HCT116 (cell line): ENCODE results near the gene NDRG3. TPM values are rescaled to one million over a fixed set of nuclear protein-coding genes. Genes with fewer than 3 reads are reported as not detected.

ENCODE experiments used
- ATAC-seq: fragments of 200-7000 bp; cut with Tn5 transposase; 2 replicates; pipeline ENCODE4 v1.9.1; 2020; ENCODE audit warnings: mild to moderate bottlenecking, moderate library complexity
- BruUV-seq: library from RNA; stranded (reverse); fragments of 400-500 nt; replicated peaks from 2 replicates; lab custom pipeline; 2021; lab: Mats Ljungman, UMichigan
- CTCF ChIA-PET: fragments of 300-600 bp; sonication (Branson Sonifier 250); formaldehyde crosslinking; loops from one replicate; lab custom pipeline; 2021; ENCODE audit warnings: antibody characterized with exemption; lab: Charles Lee
- POLR2A ChIA-PET: fragments of 300-600, 350-600 bp; sonication (Branson Sonifier 250); formaldehyde crosslinking; loops from one replicate; lab custom pipeline; 2021; ENCODE audit warnings: antibody characterized with exemption; lab: Charles Lee
- RAD21 ChIA-PET, 2 experiments: fragments of 300-600 bp; sonication (Branson Sonifier 250); formaldehyde crosslinking; loops; one replicate each; lab custom pipeline; 2023; ENCODE audit warnings: low total read pairs in 2 of 2; ENCODE audit not compliant: uncharacterized antibody in 2 of 2, unreplicated experiment in 2 of 2, low non-redundant PET in 1 of 2; lab: Charles Lee
- DNase-seq: peaks from one replicate; pipeline ENCODE4 v3.0.0-alpha.2; 2010; ENCODE audit warnings: low read depth, low spot score
- H2AFZ ChIP-seq: fragments of 200-600 bp; shearing (Covaris generic), sonication (generic); 2 replicates; pipeline ENCODE4 v1.6.1; 2017; ENCODE audit warnings: low read depth, mixed run types, mixed read lengths, antibody characterized with exemption, low read length; ENCODE audit not compliant: poor library complexity, severe bottlenecking
- H3K27ac ChIP-seq: 2 replicates; pipeline ENCODE4 v1.5.1; 2012; ENCODE audit warnings: low read depth, low read length
- H3K27me3 ChIP-seq: fragments of 200-600 bp; sonication (generic); 2 replicates; pipeline ENCODE4 v1.6.1; 2016; ENCODE audit warnings: mixed run types, low read length, mixed read lengths; ENCODE audit not compliant: insufficient read depth
- H3K36me3 ChIP-seq, 2 experiments: fragments of 200-500 bp in 1 of 2; fragments of 200-600 bp in 1 of 2; sonication (Bioruptor generic) in 1 of 2; sonication (generic) in 1 of 2; 2 replicates each; pipeline versions ENCODE4 v1.5.1 to v1.6.1; 2014 to 2016; ENCODE audit warnings: low read length in 2 of 2, inconsistent platforms in 1 of 2, mixed read lengths in 1 of 2, mixed run types in 1 of 2; ENCODE audit not compliant: insufficient read depth in 2 of 2, control insufficient read depth in 1 of 2
- H3K4me1 ChIP-seq, 2 experiments: fragments of 200-600 bp in 1 of 2; sonication (generic) in 1 of 2; 2 replicates each; pipeline versions ENCODE4 v1.5.1 to v1.6.1; 2012 to 2017; ENCODE audit warnings: low read length in 2 of 2, inconsistent platforms in 1 of 2, mild to moderate bottlenecking in 1 of 2, mixed read lengths in 1 of 2, mixed run types in 1 of 2, moderate library complexity in 1 of 2; ENCODE audit not compliant: insufficient read depth in 2 of 2, control insufficient read depth in 1 of 2
- H3K4me2 ChIP-seq: fragments of 200-600 bp; sonication (generic); 2 replicates; pipeline ENCODE4 v1.6.1; 2017; ENCODE audit warnings: mixed run types, low read length, mixed read lengths
- H3K4me3 ChIP-seq, 2 experiments: fragments of 200-600 bp in 1 of 2; sonication (generic) in 1 of 2; replicated peaks in 1 of 2; 2 replicates each; pipeline ENCODE4 v1.5.1; 2011 to 2016; ENCODE audit warnings: low read length in 2 of 2, control low read depth in 1 of 2, low read depth in 1 of 2, mild to moderate bottlenecking in 1 of 2, mixed read lengths in 1 of 2, mixed run types in 1 of 2
- H3K79me2 ChIP-seq: fragments of 200-600 bp; sonication (generic); 2 replicates; pipeline ENCODE4 v1.6.1; 2017; ENCODE audit warnings: mild to moderate bottlenecking, mixed run types, low read length, moderate library complexity, mixed read lengths; ENCODE audit not compliant: insufficient read depth
- H3K9ac ChIP-seq: fragments of 200-600 bp; sonication (generic); 2 replicates; pipeline ENCODE4 v1.6.1; 2016; ENCODE audit warnings: low read length, mixed read lengths
- H3K9me2 ChIP-seq: fragments of 200-600 bp; sonication (generic), shearing (Covaris generic); 2 replicates; pipeline ENCODE4 v1.6.1; 2017; ENCODE audit warnings: mixed run types, mild to moderate bottlenecking, moderate library complexity; ENCODE audit not compliant: insufficient read depth
- H3K9me3 ChIP-seq, 2 experiments: fragments of 200-500 bp in 1 of 2; fragments of 200-600 bp in 1 of 2; sonication (Bioruptor generic) in 1 of 2; sonication (generic) in 1 of 2; 2 replicates each; pipeline ENCODE4 v1.6.1; 2014 to 2017; ENCODE audit warnings: low read length in 2 of 2, mixed read lengths in 2 of 2, inconsistent platforms in 1 of 2, low read depth in 1 of 2, mild to moderate bottlenecking in 1 of 2, mixed run types in 1 of 2, moderate library complexity in 1 of 2; ENCODE audit not compliant: control insufficient read depth in 1 of 2, insufficient read depth in 1 of 2
- H4K20me1 ChIP-seq: fragments of 200-600 bp; sonication (generic), shearing (Covaris generic); 2 replicates; pipeline ENCODE4 v1.6.1; 2017; ENCODE audit warnings: mixed run types, mild to moderate bottlenecking, moderate library complexity; ENCODE audit not compliant: insufficient read depth
- EGR1 ChIP-seq: IDR thresholded peaks from 2 replicates; pipeline ENCODE4 v1.6.1; 2012; ENCODE audit warnings: low read depth
- ELF1 ChIP-seq: IDR thresholded peaks from 2 replicates; pipeline ENCODE4 v1.6.1; 2012; ENCODE audit warnings: low read depth, borderline replicate concordance
- EZH2phosphoT487 ChIP-seq: fragments of 200-600 bp; IDR thresholded peaks from 2 replicates; pipeline ENCODE4 v1.6.1; 2018; ENCODE audit warnings: antibody characterized with exemption, borderline replicate concordance
- FOSL1 ChIP-seq: IDR thresholded peaks from 2 replicates; pipeline ENCODE4 v1.6.1; 2012; ENCODE audit warnings: low read depth
- JUND ChIP-seq: IDR thresholded peaks from 2 replicates; pipeline ENCODE4 v1.6.1; 2012
- SP1 ChIP-seq: IDR thresholded peaks from 2 replicates; pipeline ENCODE4 v1.6.1; 2012; ENCODE audit warnings: low read depth
- YY1 ChIP-seq: IDR thresholded peaks from 2 replicates; pipeline ENCODE4 v1.6.1; 2011; ENCODE audit warnings: low read length, low read depth, moderate library complexity, mild to moderate bottlenecking; ENCODE audit not compliant: insufficient replicate concordance; ENCODE audit errors: extremely low read depth
- ZFX ChIP-seq: fragments of 450-650 bp; IDR thresholded peaks from 2 replicates; pipeline ENCODE4 v1.6.1; 2017
- ZNF274 ChIP-seq: fragments of 200-500 bp; sonication (Bioruptor generic); IDR thresholded peaks from 2 replicates; pipeline ENCODE4 v1.6.1; 2014; ENCODE audit warnings: mild to moderate bottlenecking, low read depth, low read length, inconsistent platforms
- intact Hi-C: fragments of 100-400 bp; cut with micrococcal nuclease; formaldehyde crosslinking; loops from 2 replicates; pipeline ENCODE4 v1.10.0; 2022
- total RNA-seq: library from RNA; stranded (reverse); gene quantifications from one replicate; pipeline ENCODE4 v1.2.1, GENCODE V29; 2021; ENCODE audit not compliant: unreplicated experiment

The NDRG3 gene
- total RNA-seq, 1 experiment from 2014 or later = 29.3 TPM

DNA sequence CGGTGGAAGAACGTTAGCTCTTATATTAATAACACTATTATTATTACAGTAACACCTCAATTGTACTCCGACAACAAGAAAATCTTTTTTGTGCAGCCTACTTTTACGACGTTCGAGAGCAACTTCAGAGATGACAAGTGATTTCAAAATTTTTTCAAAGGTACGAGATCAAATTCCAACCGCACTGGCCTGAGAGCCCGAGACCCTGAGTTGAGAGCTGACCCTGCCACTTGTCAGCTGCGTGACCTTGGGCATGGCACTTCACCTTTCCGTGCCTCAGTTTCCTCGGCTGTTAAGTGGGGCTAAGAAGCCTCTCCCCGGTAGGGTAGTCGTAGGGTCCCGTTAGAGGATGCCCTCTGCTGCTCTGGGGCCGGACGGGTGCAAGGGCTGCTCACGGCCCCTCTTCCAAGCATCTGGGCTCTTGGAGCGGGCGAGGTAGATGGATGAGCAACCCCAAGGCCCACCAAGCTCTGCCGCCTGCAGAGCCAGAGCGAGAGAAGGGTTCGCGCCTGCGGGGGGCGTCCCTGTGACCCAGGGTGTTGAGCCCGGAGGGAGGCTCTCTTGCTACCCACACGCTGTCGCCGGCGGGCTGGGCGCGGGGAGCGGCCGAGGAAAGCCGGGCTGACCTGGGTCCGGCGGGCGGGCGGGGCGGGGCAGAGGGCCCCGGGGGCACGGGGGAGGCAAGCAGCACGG is 510 bp downstream of the NDRG3 start:
- TF ChIP-seq ZFX = peak; percentile 49; the same call in 1 of the 2 replicates
- no peak for TF ChIP-seq EGR1
- H3K9ac ChIP-seq = peak overlapping the region; percentile 69
- H3K4me3 ChIP-seq = peak overlapping the region; percentile 75 to 84
- H2AFZ ChIP-seq = no peak overlapping the region
- POLR2A ChIA-PET = interaction anchor here (0.6 to 1.2 kb wide), 2 partner anchors 9 to 18 kb away, joined by 4 read pairs; no protein-coding TSS in a partner anchor
- no peaks in the 10 kb centered on the region for H3K9me3 ChIP-seq
- RAD21 ChIA-PET = interaction anchor here in 1 of 2 experiments (0.6 kb wide), 1 partner anchor 31 kb away, joined by 4 read pairs; no protein-coding TSS in a partner anchor
- H3K79me2 ChIP-seq = peaks cover 4% of the 10 kb centered on the region; the same call in 1 of the 2 replicates
- peak overlapping the region; percentile 53 for H3K27ac ChIP-seq
- H3K4me2 ChIP-seq = peak overlapping the region; percentile 95
- no peaks in the 10 kb centered on the region for H4K20me1 ChIP-seq
- no peaks in the 10 kb centered on the region for H3K27me3 ChIP-seq
- intact Hi-C loops = no loop called here
- CTCF ChIA-PET = interaction anchor here (0.9 to 1.2 kb wide), 2 partner anchors 9 to 28 kb away, joined by 3 to 6 read pairs; partner anchors contain the start of gene DSN1
- DNase-seq (no peak), ATAC-seq (peak; percentile 64)
- no TSS peak for BruUV-seq
- peaks cover 2 to 19% of the 10 kb centered on the region in 2 experiments; a peak in 3 of 4 replicates for H3K4me1 ChIP-seq
- no peaks in the 10 kb centered on the region for H3K9me2 ChIP-seq
- H3K36me3 ChIP-seq = no peaks in the 10 kb centered on the region

DNA sequence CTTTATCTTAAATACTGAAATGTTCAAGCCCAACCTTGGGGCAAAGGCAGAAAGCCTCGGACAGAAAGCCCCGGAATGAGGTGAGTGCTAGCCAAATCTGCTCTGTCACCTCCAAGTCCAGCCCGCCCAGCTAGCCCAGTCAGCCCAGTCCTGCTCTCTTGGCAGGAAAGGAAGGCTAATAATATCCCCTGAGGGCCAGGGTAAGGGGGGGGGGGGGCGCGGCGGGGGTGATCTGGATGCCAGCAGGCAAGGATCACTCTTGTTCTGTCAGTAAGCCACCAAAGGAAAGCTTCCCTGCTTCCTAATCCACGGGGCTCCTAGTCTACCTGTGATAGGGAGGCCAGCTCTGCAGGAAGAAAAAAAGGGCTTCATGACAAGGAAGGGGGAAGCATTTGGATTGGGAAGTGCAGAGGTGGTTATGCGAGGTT is 1.1 kb downstream of the NDRG3 start:
- no peak for ATAC-seq
- Histone ChIP-seq H3K27ac (no peak overlapping the region), H3K4me3 (peak overlapping the region; percentile 75 to 84), H3K79me2 (peaks cover 4% of the 10 kb centered on the region; the same call in 1 of the 2 replicates), H3K9me2 (no peaks in the 10 kb centered on the region), H3K9me3 (no peaks in the 10 kb centered on the region), H3K9ac (peak overlapping the region; percentile 69; the same call in 1 of the 2 replicates), H4K20me1 (no peaks in the 10 kb centered on the region), H3K4me1 (peaks cover 2 to 19% of the 10 kb centered on the region in 2 experiments; a peak in 3 of 4 replicates), H3K36me3 (no peaks in the 10 kb centered on the region), H3K4me2 (peak overlapping the region; percentile 95), H2AFZ (no peak overlapping the region), H3K27me3 (no peaks in the 10 kb centered on the region)
- TF ChIP-seq ELF1 (no peak), JUND (no peak), SP1 (no peak), FOSL1 (no peak), EZH2phosphoT487 (no peak), EGR1 (no peak), ZNF274 (no peak), YY1 (no peak)
- RAD21 ChIA-PET = no interaction called here
- CTCF ChIA-PET = interaction anchor here (1.0 kb wide), 1 partner anchor 29 kb away, joined by 3 read pairs; the partner anchor contains the start of gene DSN1
- intact Hi-C loops = no loop called here
- no peak for DNase-seq
- BruUV-seq = no TSS peak
- POLR2A ChIA-PET = no interaction called here
